NCI-H2107 treated with DMSO at 0.1 percent for 48 hours (cell line): Measurements from ENCODE around the gene DGCR8.

Experiments used
- DNase-seq: peaks from one replicate; lab custom pipeline; 2025; ENCODE audit not compliant: unreplicated experiment; lab: John Stamatoyannopoulos, UW

The DGCR8 gene

GRCh38 chr22:20108757-20109230 is 28.8 kb downstream of the DGCR8 start:
- DNase-seq = no peak

- no peak for DNase-seq
Measured at GRCh38 chr22:20109411-20110358, 29.6 kb downstream of the DGCR8 start.

- DNase-seq = no peak
Measured at GRCh38 chr22:20110359-20110985, 30.4 kb downstream of the DGCR8 start.

GRCh38 chr22:20111045-20111688 is 31.1 kb downstream of the DGCR8 start:
- no peak for DNase-seq

- DNase-seq = no peak
Measured at GRCh38 chr22:20111689-20112622, 31.9 kb downstream of the DGCR8 start.

GRCh38 chr22:20112623-20113511 is 32.8 kb downstream of the DGCR8 start:
- DNase-seq = no peak

- DNase-seq = no peak
Measured at GRCh38 chr22:20113551-20114310, 33.7 kb downstream of the DGCR8 start.

GRCh38 chr22:20114506-20115475 is 34.8 kb downstream of the DGCR8 start:
- no peak for DNase-seq

- DNase-seq = no peak
Measured at GRCh38 chr22:20115691-20116375, 35.8 kb downstream of the DGCR8 start, which contains the start of gene RANBP1. RANBP1 (plus strand) TSS chr22:20116104; CDS start chr22:20116185, 81 bp downstream.

- DNase-seq = no peak
Measured at GRCh38 chr22:20116376-20116950, 36.4 kb downstream of the DGCR8 start.

- peak; percentile 70 for DNase-seq
Measured at GRCh38 chr22:20116951-20117632, 37.1 kb downstream of the DGCR8 start, which contains the start of gene TRMT2A. TRMT2A (minus strand) TSS chr22:20117226; CDS start chr22:20116906, 320 bp downstream.

GRCh38 chr22:20117633-20118299 is 37.7 kb downstream of the DGCR8 start:
- no peak for DNase-seq

- no peak for DNase-seq
Measured at GRCh38 chr22:20118300-20119020, 38.4 kb downstream of the DGCR8 start.

- no peak for DNase-seq
Measured at GRCh38 chr22:20121856-20122415, 41.9 kb downstream of the DGCR8 start.
